HUES6 (cell line): ENCODE measurements around the gene TET3.

Experiments
- H3K27ac ChIP-seq: 2 replicates; pipeline ENCODE4 v1.7.0; 2013; ENCODE audit warnings: low read depth, mild to moderate bottlenecking, low read length, inconsistent platforms
- H3K27me3 ChIP-seq: 2 replicates; pipeline ENCODE4 v1.6.1; 2013; ENCODE audit warnings: low read length; ENCODE audit not compliant: control insufficient read depth, insufficient read depth
- H3K36me3 ChIP-seq: 2 replicates; pipeline ENCODE4 v1.6.1; 2013; ENCODE audit warnings: low read length; ENCODE audit not compliant: control insufficient read depth, insufficient read depth
- H3K4me1 ChIP-seq: 2 replicates; pipeline ENCODE4 v1.6.1; 2013; ENCODE audit warnings: low read length; ENCODE audit not compliant: control insufficient read depth, insufficient read depth
- H3K4me3 ChIP-seq: 2 replicates; pipeline ENCODE4 v1.5.1; 2013; ENCODE audit warnings: low read depth, low read length
- H3K9ac ChIP-seq: one replicate; pipeline ENCODE4 v1.6.1; 2013; ENCODE audit warnings: mild to moderate bottlenecking, low read length
- H3K9me3 ChIP-seq: 2 replicates; pipeline ENCODE4 v1.6.1; 2013; ENCODE audit warnings: low read depth, low read length; ENCODE audit not compliant: control insufficient read depth, insufficient read depth

The TET3 gene

GRCh38 chr2:73968357-73968937, 16.3 kb upstream of the TET3 start:
- no peaks in the 10 kb centered on the region for H3K9me3 ChIP-seq
- no peak overlapping the region for H3K4me3 ChIP-seq
- no peaks in the 10 kb centered on the region for H3K36me3 ChIP-seq
- H3K4me1 ChIP-seq = peaks cover 6% of the 10 kb centered on the region
- no peak overlapping the region for H3K9ac ChIP-seq
- H3K27me3 ChIP-seq = no peaks in the 10 kb centered on the region; the same call in 1 of the 2 replicates
- H3K27ac ChIP-seq = no peak overlapping the region

- H3K4me1 ChIP-seq = peaks cover 6% of the 10 kb centered on the region
- no peak overlapping the region for H3K9ac ChIP-seq
- H3K27me3 ChIP-seq = no peaks in the 10 kb centered on the region; the same call in 1 of the 2 replicates
- no peak overlapping the region for H3K4me3 ChIP-seq
- no peak overlapping the region for H3K27ac ChIP-seq
- H3K9me3 ChIP-seq = no peaks in the 10 kb centered on the region
- no peaks in the 10 kb centered on the region for H3K36me3 ChIP-seq
Observed at GRCh38 chr2:73969356-73969755, 15.4 kb upstream of the TET3 start.

DNA sequence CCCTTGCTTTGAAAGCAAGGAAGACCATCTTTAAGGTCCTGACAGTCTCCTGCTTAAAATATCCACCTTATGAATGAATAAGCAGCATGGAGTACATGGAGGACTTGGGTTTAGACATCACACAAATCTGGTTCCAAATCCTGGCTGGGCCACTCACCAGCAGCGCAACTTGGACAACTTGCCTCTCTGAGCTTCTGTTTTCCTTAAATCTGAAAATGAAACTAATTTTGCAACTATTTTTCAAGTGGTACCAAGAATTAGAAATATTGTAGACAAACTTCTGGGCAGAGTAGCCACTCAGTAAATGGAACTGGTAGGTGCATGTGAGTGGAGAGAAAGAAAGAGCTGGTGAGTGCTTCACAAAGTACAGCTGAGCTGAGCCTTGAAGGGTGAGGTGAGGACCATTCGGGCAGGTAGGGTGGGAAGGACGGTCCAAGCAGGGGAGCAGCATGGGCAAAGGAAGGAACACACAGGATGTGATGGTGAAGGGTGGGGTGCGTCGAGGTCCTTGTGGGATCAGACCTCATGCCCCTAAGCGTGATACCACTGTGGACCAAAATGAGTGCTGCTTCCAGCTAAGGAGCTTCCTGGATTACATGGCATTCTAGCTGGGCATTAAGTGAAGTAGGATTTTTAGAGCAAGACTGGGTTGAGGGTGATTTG, 14.4 kb upstream of the TET3 start:
- Histone ChIP-seq H3K27ac (no peak overlapping the region), H3K9ac (no peak overlapping the region), H3K9me3 (no peaks in the 10 kb centered on the region), H3K27me3 (no peaks in the 10 kb centered on the region; the same call in 1 of the 2 replicates), H3K4me3 (no peak overlapping the region), H3K36me3 (no peaks in the 10 kb centered on the region), H3K4me1 (peaks cover 6% of the 10 kb centered on the region)

DNA sequence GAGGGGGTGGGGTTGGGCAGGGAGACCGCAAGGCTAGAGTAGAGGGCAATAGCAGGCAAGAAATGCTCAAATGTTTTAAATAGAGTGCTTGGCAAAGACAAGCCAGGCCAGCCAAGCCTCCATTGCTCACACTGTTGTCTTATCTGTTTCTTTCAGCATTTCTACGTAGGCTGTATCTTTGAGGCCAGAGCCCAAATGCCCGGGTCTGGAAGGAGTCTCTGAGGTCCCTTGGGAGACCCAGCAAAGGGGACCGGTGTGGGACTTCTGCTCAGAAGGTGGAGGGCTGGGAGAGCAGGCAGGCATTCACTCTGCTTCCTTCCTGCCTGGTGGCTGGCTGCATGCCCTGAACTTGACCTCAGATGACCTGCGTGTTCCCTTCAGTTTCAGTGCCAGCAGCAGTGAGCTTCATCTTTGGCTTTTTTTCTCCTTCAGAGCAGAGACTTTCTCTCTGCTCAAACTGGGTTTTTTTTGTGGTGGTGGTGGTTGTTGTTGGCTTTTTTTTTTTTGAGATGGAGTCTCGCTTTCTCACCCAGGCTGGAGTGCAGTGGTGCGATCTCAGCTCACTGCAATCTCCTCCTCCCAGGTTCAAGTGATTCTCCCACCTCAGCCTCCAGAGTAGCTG, 13.7 kb upstream of the TET3 start:
- Histone ChIP-seq H3K27me3 (no peaks in the 10 kb centered on the region; the same call in 1 of the 2 replicates), H3K4me1 (peaks cover 6% of the 10 kb centered on the region), H3K9ac (no peak overlapping the region), H3K9me3 (no peaks in the 10 kb centered on the region), H3K36me3 (no peaks in the 10 kb centered on the region), H3K27ac (no peak overlapping the region), H3K4me3 (no peak overlapping the region)

DNA sequence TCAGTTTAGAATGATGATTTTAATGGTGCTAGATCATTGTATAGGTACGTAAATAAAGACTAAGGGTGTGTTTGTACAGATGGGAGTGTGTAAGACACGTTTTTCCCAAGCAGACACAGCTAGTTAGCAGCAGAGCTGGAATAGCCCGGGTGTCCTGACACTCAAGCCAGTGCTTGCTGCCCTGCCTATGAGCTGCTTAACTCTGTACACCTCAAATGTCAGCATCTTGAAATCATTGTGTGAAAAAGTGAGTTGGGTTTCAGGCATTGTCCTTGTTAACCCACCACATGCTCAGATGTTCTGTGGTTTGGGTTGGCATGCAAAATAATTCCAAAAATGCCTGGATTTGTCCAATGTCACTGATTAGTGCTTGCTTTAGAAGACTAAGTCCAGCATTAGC, 13.0 kb upstream of the TET3 start:
- no peaks in the 10 kb centered on the region; the same call in 1 of the 2 replicates for H3K27me3 ChIP-seq
- H3K9ac ChIP-seq = no peak overlapping the region
- no peak overlapping the region for H3K4me3 ChIP-seq
- no peak overlapping the region for H3K27ac ChIP-seq
- no peaks in the 10 kb centered on the region for H3K36me3 ChIP-seq
- H3K4me1 ChIP-seq = peaks cover 6% of the 10 kb centered on the region
- H3K9me3 ChIP-seq = no peaks in the 10 kb centered on the region

DNA sequence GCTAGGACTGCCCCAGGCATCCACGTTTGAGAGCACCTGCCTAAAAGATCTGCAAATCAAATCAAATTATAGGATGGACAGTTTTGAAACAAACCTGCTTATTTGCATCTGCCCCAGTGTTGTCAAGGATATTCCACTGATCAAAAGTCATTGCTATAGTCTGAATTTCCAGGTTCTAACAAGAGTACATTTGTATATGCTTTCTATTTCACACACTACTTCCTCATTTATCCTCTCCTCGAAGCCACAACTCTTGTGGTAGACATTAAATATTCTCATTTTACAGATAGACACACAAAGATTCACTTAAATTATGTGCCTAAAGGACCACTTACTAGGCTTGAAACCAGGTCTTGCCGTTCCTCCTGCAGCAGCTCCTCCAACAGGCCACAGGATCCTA, 11.9 kb upstream of the TET3 start:
- Histone ChIP-seq H3K4me3 (no peak overlapping the region), H3K27ac (no peak overlapping the region), H3K9me3 (no peaks in the 10 kb centered on the region), H3K36me3 (no peaks in the 10 kb centered on the region), H3K4me1 (peaks cover 6% of the 10 kb centered on the region), H3K27me3 (peaks cover 10% of the 10 kb centered on the region), H3K9ac (no peak overlapping the region)

DNA sequence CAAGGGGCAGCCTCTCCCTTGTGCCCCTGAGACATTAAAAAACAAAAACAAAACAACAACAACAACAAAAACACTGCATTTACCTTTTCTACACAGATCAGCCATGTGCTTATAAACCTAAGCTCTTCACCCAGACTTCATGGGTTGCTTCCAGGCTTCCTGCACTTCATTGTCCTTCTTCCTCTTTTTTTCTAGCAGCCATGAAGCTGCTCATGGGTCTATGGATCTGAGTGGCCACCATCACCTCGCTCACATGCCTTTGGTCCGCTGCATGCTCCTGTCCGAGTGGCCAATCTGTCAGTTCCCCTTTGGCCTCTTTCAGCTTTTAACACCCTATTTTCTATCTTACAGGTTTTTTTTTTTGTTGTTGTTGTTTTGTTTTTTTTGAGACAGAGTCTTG, 9.0 kb upstream of the TET3 start:
- H3K36me3 ChIP-seq = no peaks in the 10 kb centered on the region
- H3K27ac ChIP-seq = no peak overlapping the region
- no peak overlapping the region for H3K9ac ChIP-seq
- no peak overlapping the region for H3K4me3 ChIP-seq
- peaks cover 10% of the 10 kb centered on the region for H3K4me1 ChIP-seq
- no peaks in the 10 kb centered on the region for H3K9me3 ChIP-seq
- peaks cover 35% of the 10 kb centered on the region for H3K27me3 ChIP-seq

DNA sequence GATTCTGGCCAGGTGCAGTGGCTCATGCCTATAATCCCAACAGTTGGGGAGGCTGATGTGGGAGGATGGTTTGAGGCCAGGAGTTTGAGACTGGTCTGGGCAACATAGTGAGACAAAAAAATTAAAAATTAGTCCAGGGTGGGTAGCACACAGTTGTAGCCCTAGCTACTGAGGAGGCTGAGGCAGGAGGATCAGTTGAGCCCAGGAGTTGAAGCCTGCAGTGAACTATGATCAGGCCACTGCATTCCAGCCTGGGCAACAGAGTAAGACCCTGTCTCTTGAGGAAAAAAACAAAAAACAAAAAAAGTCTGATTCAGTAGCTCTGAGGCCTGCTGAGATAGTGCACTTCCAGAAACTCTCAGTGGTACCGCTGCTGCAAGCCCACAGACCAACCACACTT, 7.9 kb upstream of the TET3 start:
- Histone ChIP-seq H3K27ac (no peak overlapping the region), H3K36me3 (no peaks in the 10 kb centered on the region), H3K9ac (no peak overlapping the region), H3K4me1 (peaks cover 8% of the 10 kb centered on the region; the same call in 1 of the 2 replicates), H3K27me3 (peaks cover 45% of the 10 kb centered on the region), H3K9me3 (no peaks in the 10 kb centered on the region), H3K4me3 (no peak overlapping the region)

- Histone ChIP-seq H3K4me3 (no peak overlapping the region), H3K4me1 (peaks cover 11% of the 10 kb centered on the region; the same call in 1 of the 2 replicates), H3K9me3 (no peaks in the 10 kb centered on the region), H3K9ac (no peak overlapping the region), H3K27ac (no peak overlapping the region), H3K27me3 (peaks cover 52% of the 10 kb centered on the region), H3K36me3 (no peaks in the 10 kb centered on the region)
Observed at GRCh38 chr2:73977466-73977865, 7.2 kb upstream of the TET3 start.

DNA sequence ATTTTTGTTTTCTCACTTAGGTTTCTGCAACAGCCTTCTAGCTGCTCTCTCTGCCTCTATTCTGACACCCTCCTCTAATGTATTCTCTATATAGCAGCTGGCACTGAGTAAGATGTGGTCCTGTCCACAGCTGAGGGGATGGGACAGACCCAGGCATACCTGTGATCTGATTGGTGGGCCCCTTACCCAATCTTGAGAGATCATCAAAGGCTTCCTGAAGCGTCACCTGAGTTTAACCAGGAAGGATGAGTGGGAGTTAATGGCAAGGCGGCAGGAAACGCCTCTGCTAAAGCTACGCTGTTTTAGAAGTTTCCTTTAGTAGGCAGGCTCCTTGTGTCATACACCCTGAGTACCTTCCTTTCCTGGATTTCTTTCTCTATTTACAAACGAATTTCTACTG, 5.7 kb upstream of the TET3 start:
- Histone ChIP-seq H3K27ac (no peak overlapping the region), H3K4me3 (no peak overlapping the region), H3K4me1 (peaks cover 18% of the 10 kb centered on the region), H3K9ac (no peak overlapping the region), H3K36me3 (no peaks in the 10 kb centered on the region), H3K27me3 (peaks cover 68% of the 10 kb centered on the region), H3K9me3 (no peaks in the 10 kb centered on the region)

GRCh38 chr2:73979686-73980085, 5.0 kb upstream of the TET3 start:
- peaks cover 71% of the 10 kb centered on the region for H3K27me3 ChIP-seq
- no peaks in the 10 kb centered on the region for H3K9me3 ChIP-seq
- H3K27ac ChIP-seq = no peak overlapping the region
- peaks cover 18% of the 10 kb centered on the region for H3K4me1 ChIP-seq
- H3K36me3 ChIP-seq = no peaks in the 10 kb centered on the region
- no peak overlapping the region for H3K9ac ChIP-seq
- no peak overlapping the region for H3K4me3 ChIP-seq
